Astrocyte (in vitro differentiated cells and primary cell): ENCODE measurements around the gene PCGF5.

Experiments used
- CTCF ChIP-seq: IDR thresholded peaks from 2 replicates; pipeline ENCODE4 v1.5.1; 2011; ENCODE audit warnings: low read depth, mild to moderate bottlenecking, inconsistent platforms, low read length, moderate library complexity; ENCODE audit not compliant: insufficient read depth
- EZH2 ChIP-seq: IDR thresholded peaks from 2 replicates; pipeline ENCODE4 v1.6.1; 2012; ENCODE audit warnings: mild to moderate bottlenecking, low read length, inconsistent platforms; ENCODE audit not compliant: insufficient read depth

DNA sequence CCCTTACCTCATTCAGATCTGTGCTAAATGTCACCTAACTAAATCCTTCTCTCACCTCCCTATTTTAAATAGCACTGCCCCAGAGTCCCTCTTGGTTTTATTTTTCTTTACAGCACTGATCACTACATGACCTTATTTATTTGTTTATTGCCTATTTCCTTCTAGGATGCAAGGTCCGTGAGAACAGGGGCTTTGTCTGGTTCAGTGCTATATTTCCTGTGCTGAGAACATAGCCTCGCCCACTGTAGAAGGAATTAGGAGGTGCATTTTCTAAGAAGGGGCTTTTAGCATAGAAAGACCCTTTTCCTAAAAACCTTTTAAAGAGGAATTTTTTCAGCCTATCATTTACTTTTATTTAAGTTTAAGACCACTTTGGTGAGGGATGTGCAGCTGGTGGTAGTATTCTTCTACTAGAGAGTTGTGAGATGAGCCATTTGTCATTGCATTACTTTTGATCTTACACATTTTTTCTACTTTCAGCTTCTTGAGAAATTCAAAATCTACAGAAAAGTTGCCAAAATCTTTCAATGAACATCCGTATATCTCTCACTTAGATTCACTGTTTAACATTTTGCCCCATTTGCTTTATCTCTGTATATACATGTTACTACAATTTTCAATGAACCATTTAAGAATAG, 13.5 kb upstream of the PCGF5 start:
- TF ChIP-seq CTCF (no peak), EZH2 (no peak)
